Measurements from ENCODE around the gene CD209. TPM values are rescaled to one million over a fixed set of nuclear protein-coding genes. Genes with fewer than 3 reads are reported as not detected.
A peak's percentile ranks its signal among the peaks of the same experiment; 100 is the strongest.

The CD209 gene
- total and polyA plus RNA-seq, 7 donors = 0.11 to 13.8 (median 2.7) TPM

GRCh38 chr19:7792281-7792680 lies 44.9 kb upstream of the CD209 start:
- ATAC-seq (no peak), DNase-seq (no peak)
- Histone ChIP-seq H3K4me3 (no peak overlapping the region), H3K36me3 (ENCODE audit: insufficient read depth in 1 of 2, low read depth in 1 of 2) (no peaks in the 10 kb centered on the region), H3K27ac (no peak overlapping the region), H3K9me3 (no peaks in the 10 kb centered on the region), H3K4me1 (no peaks in the 10 kb centered on the region), H3K27me3 (ENCODE audit: insufficient read depth in 3 of 3, low read length in 2 of 3) (peaks cover 0 to 36% (median 4%) of the 10 kb centered on the region in 3 donors)
- TF ChIP-seq CTCF (IDR thresholded peaks at IDR 0.05) = no peak
- 33 to 38% (median 38%) methylated on average over 7 of the region's 7 CpGs for WGBS, 3 donors
- intact Hi-C loops (cut with DNase I) = loop anchor here in 1 of 2 donors (10.0 kb wide), 1 partner anchor 687 kb away; no protein-coding TSS in a partner anchor

GRCh38 chr19:7790416-7790815 lies 43.1 kb upstream of the CD209 start:
- H3K4me1 ChIP-seq = no peaks in the 10 kb centered on the region
- ATAC-seq = no peak
- no peak overlapping the region for H3K4me3 ChIP-seq
- H3K9me3 ChIP-seq = no peaks in the 10 kb centered on the region
- no peak for DNase-seq
- H3K36me3 ChIP-seq (ENCODE audit: insufficient read depth in 1 of 2, low read depth in 1 of 2) = no peaks in the 10 kb centered on the region
- TF ChIP-seq CTCF (IDR thresholded peaks at IDR 0.05) = no peak
- no peak overlapping the region for H3K27ac ChIP-seq
- 77 to 87% (median 78%) methylated on average over 14 of the region's 14 CpGs for WGBS, 3 donors
- intact Hi-C loops (cut with DNase I) = loop anchor here in 1 of 2 donors (10.0 kb wide), 1 partner anchor 686 kb away; no protein-coding TSS in a partner anchor
- peaks cover 0 to 35% (median 4%) of the 10 kb centered on the region in 3 donors for H3K27me3 ChIP-seq (ENCODE audit: insufficient read depth in 3 of 3, low read length in 2 of 3)

- DNase-seq (no peak), ATAC-seq (no peak)
- TF ChIP-seq CTCF (IDR thresholded peaks at IDR 0.05) = no peak
- WGBS, 3 donors = 4 to 5% (median 5%) methylated on average over 22 to 31 of the region's 31 CpGs
- Histone ChIP-seq H3K4me1 (no peaks in the 10 kb centered on the region), H3K4me3 (peak overlapping the region; percentile 36), H3K9me3 (no peaks in the 10 kb centered on the region), H3K36me3 (ENCODE audit: insufficient read depth in 1 of 2, low read depth in 1 of 2) (no peaks in the 10 kb centered on the region), H3K27me3 (ENCODE audit: insufficient read depth in 3 of 3, low read length in 2 of 3) (peaks cover 0 to 35% (median 4%) of the 10 kb centered on the region in 3 donors), H3K27ac (no peak overlapping the region)
- intact Hi-C loops (cut with DNase I) = no loop called here
Measured at GRCh38 chr19:7789447-7789846, 42.1 kb upstream of the CD209 start.

GRCh38 chr19:7788933-7789323 lies 41.6 kb upstream of the CD209 start:
- no peak for DNase-seq
- no peaks in the 10 kb centered on the region for H3K4me1 ChIP-seq
- ATAC-seq = no peak
- TF ChIP-seq CTCF (IDR thresholded peaks at IDR 0.05) = no peak
- no peaks in the 10 kb centered on the region for H3K9me3 ChIP-seq
- no peaks in the 10 kb centered on the region for H3K36me3 ChIP-seq (ENCODE audit: insufficient read depth in 1 of 2, low read depth in 1 of 2)
- no peak overlapping the region for H3K27ac ChIP-seq
- intact Hi-C loops (cut with DNase I) = no loop called here
- H3K27me3 ChIP-seq (ENCODE audit: insufficient read depth in 3 of 3, low read length in 2 of 3) = peaks cover 0 to 37% (median 4%) of the 10 kb centered on the region in 3 donors
- WGBS, 3 donors = 2 to 5% (median 2%) methylated on average over 17 to 23 of the region's 23 CpGs
- H3K4me3 ChIP-seq = peak overlapping the region; percentile 36
